H1 (cell line): ENCODE measurements around the gene FAM149B1. TPM values are rescaled to one million over a fixed set of nuclear protein-coding genes. Genes with fewer than 3 reads are reported as not detected.

Experiments used
- CTCF ChIA-PET: fragments of 300-600 bp; sonication (Branson Sonifier 250); formaldehyde crosslinking; loops from one replicate; lab custom pipeline; 2021; ENCODE audit not compliant: partially characterized antibody; lab: Charles Lee
- POLR2A ChIA-PET: fragments of 300-600 bp; sonication (Branson Sonifier 250); formaldehyde crosslinking; loops from one replicate; lab custom pipeline; 2021; ENCODE audit warnings: inconsistent platforms; ENCODE audit not compliant: partially characterized antibody; lab: Charles Lee
- DNase-seq, 2 experiments: peaks; one replicate each; pipeline versions ENCODE4 v3.0.0 to v3.0.0-alpha.2; 2010 to 2022; ENCODE audit warnings: low spot score in 2 of 2, low read depth in 1 of 2, mixed read lengths in 1 of 2
- FAIRE-seq: peaks from 2 replicates; lab custom pipeline; 2011; peaks lifted over from hg19 to GRCh38; lab: Jason Lieb, UNC
- H2AFZ ChIP-seq: 2 replicates; pipeline ENCODE4 v1.8.1; 2012; ENCODE audit warnings: low read length, inconsistent platforms
- H2AK5ac ChIP-seq: 2 replicates; pipeline ENCODE4 v1.6.1; 2013; ENCODE audit warnings: low read depth, low read length
- H2BK120ac ChIP-seq: replicated peaks from 2 replicates; pipeline ENCODE3; 2013; ENCODE audit warnings: low read depth, low read length, inconsistent platforms
- H2BK12ac ChIP-seq: 2 replicates; pipeline ENCODE4 v1.6.1; 2013; ENCODE audit warnings: low read depth, low read length
- H2BK15ac ChIP-seq: 2 replicates; pipeline ENCODE4 v1.6.1; 2013; ENCODE audit warnings: low read length
- H2BK20ac ChIP-seq: 2 replicates; pipeline ENCODE4 v1.6.1; 2013; ENCODE audit warnings: low read length
- H2BK5ac ChIP-seq: 2 replicates; pipeline ENCODE4 v1.6.1; 2013; ENCODE audit warnings: low read depth, low read length
- H3K14ac ChIP-seq: 2 replicates; pipeline ENCODE4 v1.6.1; 2013; ENCODE audit warnings: inconsistent platforms; ENCODE audit not compliant: insufficient read length
- H3K18ac ChIP-seq: 2 replicates; pipeline ENCODE4 v1.6.1; 2013; ENCODE audit warnings: low read length; ENCODE audit errors: extremely low read depth
- H3K23ac ChIP-seq: 2 replicates; pipeline ENCODE4 v1.6.1; 2013; ENCODE audit warnings: inconsistent platforms; ENCODE audit not compliant: insufficient read length
- H3K23me2 ChIP-seq: 2 replicates; pipeline ENCODE4 v1.6.1; 2013; ENCODE audit warnings: low read depth, low read length
- H3K27ac ChIP-seq: 2 replicates; pipeline ENCODE4 v1.6.1; 2011; ENCODE audit warnings: low read depth, low read length, inconsistent platforms
- H3K27me3 ChIP-seq, 4 experiments: replicated peaks in 1 of 4; 1 replicate in 1 of 4; 2 replicates in 3 of 4; pipeline versions ENCODE4 v1.6.1 to v1.8.1; 2011 to 2013; ENCODE audit warnings: low read length in 3 of 4, mild to moderate bottlenecking in 3 of 4, inconsistent platforms in 2 of 4, mixed read lengths in 2 of 4, moderate library complexity in 1 of 4; ENCODE audit not compliant: control insufficient read depth in 3 of 4, insufficient read depth in 3 of 4; ENCODE audit errors: extremely low read depth in 1 of 4
- H3K36me3 ChIP-seq, 4 experiments: 2 replicates each; pipeline versions ENCODE4 v1.6.1 to v1.8.1; 2011 to 2013; ENCODE audit warnings: mild to moderate bottlenecking in 4 of 4, low read length in 3 of 4, moderate library complexity in 2 of 4, control low read depth in 1 of 4, inconsistent platforms in 1 of 4; ENCODE audit not compliant: insufficient read depth in 4 of 4, control insufficient read depth in 2 of 4
- H3K4ac ChIP-seq: replicated peaks from 2 replicates; pipeline ENCODE3; 2013; ENCODE audit warnings: low read length, low read depth, mixed read lengths, inconsistent platforms; ENCODE audit not compliant: insufficient read length
- H3K4me1 ChIP-seq, 4 experiments: replicated peaks in 1 of 4; 1 replicate in 1 of 4; 2 replicates in 3 of 4; pipeline versions ENCODE4 v1.6.1 to v1.8.1; 2011 to 2013; ENCODE audit warnings: low read length in 3 of 4, inconsistent platforms in 2 of 4, mixed read lengths in 1 of 4; ENCODE audit not compliant: insufficient read depth in 4 of 4, control insufficient read depth in 3 of 4
- H3K4me2 ChIP-seq, 2 experiments: 2 replicates each; pipeline versions ENCODE4 v1.6.1 to v1.8.1; 2011 to 2013; ENCODE audit warnings: low read depth in 2 of 2, low read length in 2 of 2, control low read depth in 1 of 2, inconsistent platforms in 1 of 2, mild to moderate bottlenecking in 1 of 2; ENCODE audit not compliant: insufficient read depth in 1 of 2
- H3K4me3 ChIP-seq, 4 experiments: fragments of 200-600, 300-600 bp in 1 of 4; sonication (generic), shearing (Covaris generic), sonication (Bioruptor Twin) in 1 of 4; 2 replicates each; pipeline versions ENCODE4 v1.5.1 to v1.8.1; 2011 to 2016; ENCODE audit warnings: low read length in 4 of 4, low read depth in 3 of 4, control low read depth in 2 of 4, inconsistent platforms in 2 of 4, mild to moderate bottlenecking in 2 of 4, mixed read lengths in 1 of 4, moderate library complexity in 1 of 4; ENCODE audit not compliant: insufficient read depth in 2 of 4; ENCODE audit errors: extremely low read depth in 1 of 4
- H3K56ac ChIP-seq: replicated peaks from 2 replicates; pipeline ENCODE3; 2013; ENCODE audit warnings: low read depth, mild to moderate bottlenecking, mixed read lengths, low read length, inconsistent platforms; ENCODE audit not compliant: insufficient read length
- H3K79me1 ChIP-seq: 2 replicates; pipeline ENCODE4 v1.6.1; 2013; ENCODE audit warnings: low read depth, low read length, control low read depth
- H3K79me2 ChIP-seq, 2 experiments: 2 replicates each; pipeline versions ENCODE4 v1.6.1 to v1.8.1; 2012 to 2013; ENCODE audit warnings: low read length in 2 of 2, mild to moderate bottlenecking in 2 of 2, inconsistent platforms in 1 of 2; ENCODE audit not compliant: insufficient read depth in 2 of 2, control insufficient read depth in 1 of 2
- H3K9ac ChIP-seq, 4 experiments: replicated peaks in 1 of 4; 1 replicate in 1 of 4; 2 replicates in 3 of 4; pipeline versions ENCODE4 v1.6.1 to v1.8.1; 2011 to 2013; ENCODE audit warnings: low read depth in 3 of 4, low read length in 3 of 4, control low read depth in 2 of 4, mild to moderate bottlenecking in 2 of 4, moderate library complexity in 2 of 4, inconsistent platforms in 1 of 4; ENCODE audit errors: extremely low read depth in 1 of 4
- H3K9me3 ChIP-seq, 2 experiments: 2 replicates each; pipeline versions ENCODE4 v1.6.1 to v1.8.1; 2012 to 2013; ENCODE audit warnings: mild to moderate bottlenecking in 2 of 2, moderate library complexity in 2 of 2, control low read depth in 1 of 2, inconsistent platforms in 1 of 2, low read depth in 1 of 2, low read length in 1 of 2, mixed read lengths in 1 of 2; ENCODE audit not compliant: insufficient read depth in 2 of 2
- H4K20me1 ChIP-seq, 2 experiments: replicated peaks in 1 of 2; 2 replicates each; pipeline versions ENCODE3 to v1.8.1; 2011 to 2013; ENCODE audit warnings: inconsistent platforms in 2 of 2, low read length in 2 of 2, mild to moderate bottlenecking in 1 of 2; ENCODE audit not compliant: insufficient read depth in 2 of 2, control insufficient read depth in 1 of 2
- H4K5ac ChIP-seq: 2 replicates; pipeline ENCODE4 v1.6.1; 2013; ENCODE audit warnings: low read length, low read depth, mixed read lengths, inconsistent platforms; ENCODE audit not compliant: insufficient read length
- H4K8ac ChIP-seq: 2 replicates; pipeline ENCODE4 v1.8.0; 2013; ENCODE audit warnings: mild to moderate bottlenecking, moderate library complexity, low read length, inconsistent platforms; ENCODE audit not compliant: insufficient read depth; ENCODE audit errors: extremely low read depth
- H4K91ac ChIP-seq: replicated peaks from 2 replicates; pipeline ENCODE3; 2013; ENCODE audit warnings: low read length, mixed read lengths, inconsistent platforms; ENCODE audit not compliant: insufficient read length
- GABPA ChIP-seq: IDR thresholded peaks from 2 replicates; pipeline ENCODE4 v1.6.1; 2011; ENCODE audit warnings: mild to moderate bottlenecking, low read length, moderate library complexity, borderline replicate concordance; ENCODE audit not compliant: insufficient read depth
- HDAC2 ChIP-seq, 2 experiments: fragments of 300-600 bp in 1 of 2; sonication (generic) in 1 of 2; IDR thresholded peaks; 2 replicates each; pipeline ENCODE4 v1.6.1; 2011 to 2012; ENCODE audit warnings: low read depth in 2 of 2, low read length in 2 of 2, mild to moderate bottlenecking in 2 of 2, moderate library complexity in 2 of 2, borderline replicate concordance in 1 of 2, inconsistent platforms in 1 of 2
- POLR2AphosphoS5 ChIP-seq: IDR thresholded peaks from 2 replicates; pipeline ENCODE4 v1.6.1; 2011; ENCODE audit warnings: low read depth, low read length
- SIN3A ChIP-seq, 2 experiments: IDR thresholded peaks in 1 of 2; conservative IDR thresholded peaks in 1 of 2; 2 replicates each; pipeline ENCODE4 v1.6.1; 2011 to 2012; ENCODE audit warnings: low read length in 2 of 2, improper control_type of control experiment in 1 of 2, low read depth in 1 of 2, mild to moderate bottlenecking in 1 of 2
- TAF7 ChIP-seq: optimal IDR thresholded peaks from 2 replicates; pipeline ENCODE3; 2011; ENCODE audit warnings: low read depth, mild to moderate bottlenecking, inconsistent platforms, low read length, moderate library complexity, borderline replicate concordance
- WGBS, 2 experiments: shearing (Covaris generic) in 1 of 2; methylation state at CpG; one replicate each; pipeline versions ENCODE4 v1.1.6 to v1.1.7; 2013 to 2015; ENCODE audit warnings: low lambda C conversion rate in 2 of 2, mixed read lengths in 2 of 2, inconsistent platforms in 1 of 2, low coverage in 1 of 2, missing lambda C conversion rate in 1 of 2; ENCODE audit not compliant: insufficient replicate concordance in 2 of 2, insufficient coverage in 1 of 2, insufficient read length in 1 of 2; ENCODE audit errors: extremely low coverage in 1 of 2, missing lambda C conversion rate in 1 of 2; 5-methylcytosine and 5-hydroxymethylcytosine counted together
- polyA plus RNA-seq, 7 experiments: library from polyadenylated mRNA; depleted of rRNA in 3 of 7; stranded (reverse) in 5 of 7; unstranded in 2 of 7; fragments of >200 nt in 5 of 7; fragments of 200-250 nt in 2 of 7; gene quantifications; 1 replicate in 5 of 7; 2 replicates in 1 of 7; 4 replicates in 1 of 7; pipeline versions ENCODE4 v1.2.1 to v1.2.3, GENCODE V29; 2011 to 2013; ENCODE audit warnings: missing spikeins in 2 of 7, mixed read lengths in 2 of 7
- total RNA-seq: library from RNA; stranded (reverse); fragmentation: NEBNext Ultra II Directional; extraction: Animal tissue kit (Norgen Biotek cat#: 25700); gene quantifications from 2 replicates; pipeline ENCODE4 v1.2.1, GENCODE V29; 2021

Gene FAM149B1
- total and polyA plus RNA-seq, 2 of the 8 experiments (the other 6 are each of a cell fraction or from before 2014, with no cell fraction given) = 16.8 to 21.9 TPM

GRCh38 chr10:73251683-73252444 is 83.9 kb downstream of the FAM149B1 start:
- H3K79me2 ChIP-seq = peaks cover 3 to 54% of the 10 kb centered on the region in 2 experiments; a peak in 2 of 4 replicates
- peak overlapping the region; percentile 93; the same call in 1 of the 2 replicates for H2AK5ac ChIP-seq
- H2BK20ac ChIP-seq = no peak overlapping the region
- peak overlapping the region; percentile 92 to 98 for H3K4me2 ChIP-seq
- 0 out of 2 replicates have a peak, but pooled peaks have one; percentile 28 for TF ChIP-seq POLR2AphosphoS5
- 0 out of 4 replicates have a peak, but pooled peaks of 1 of the 2 experiments have one; percentile 1 for TF ChIP-seq HDAC2 (IDR thresholded peaks at IDR 0.05; ENCODE audit: borderline replicate concordance in 1 of 2, low read depth in 2 of 2, low read length in 2 of 2)
- no peak for TF ChIP-seq GABPA
- TF ChIP-seq SIN3A (conservative IDR thresholded peaks at IDR 0.05 in 1 of 2, IDR thresholded peaks at IDR 0.05 in 1 of 2; ENCODE audit: low read depth in 1 of 2, low read length in 2 of 2) = no peak
- TF ChIP-seq TAF7 = no peak
- H2BK5ac ChIP-seq = peak overlapping the region; percentile 84
- no peak overlapping the region for H3K14ac ChIP-seq
- no peak overlapping the region for H2AFZ ChIP-seq
- H2BK120ac ChIP-seq = no peak overlapping the region
- H3K9ac ChIP-seq = peak overlapping the region; percentile 93 to 96 (median 96)
- peaks cover 0 to 4% (median 3%) of the 10 kb centered on the region in 4 experiments; a peak in 4 of 7 replicates for H3K4me1 ChIP-seq
- H3K23ac ChIP-seq = no peak overlapping the region
- H3K23me2 ChIP-seq = peaks cover 9% of the 10 kb centered on the region
- ChIA-PET POLR2A (interaction anchor here (0.6 to 5.1 kb wide), 12 partner anchors 12 to 355 kb away, joined by 3 to 45 read pairs (median 3); partner anchors contain the start of genes ANXA7 and CFAP70), CTCF (interaction anchor here (0.5 to 1.4 kb wide), 4 partner anchors 11 to 497 kb away, joined by 3 to 4 read pairs (median 4); no protein-coding TSS in a partner anchor)
- no peaks in the 10 kb centered on the region for H4K20me1 ChIP-seq
- H3K9me3 ChIP-seq = no peaks in the 10 kb centered on the region
- H2BK15ac ChIP-seq = no peak overlapping the region
- peak overlapping the region; percentile 44 for H4K5ac ChIP-seq
- 0 out of 2 replicates have a peak overlapping the region, but pooled peaks have one; percentile 56 for H2BK12ac ChIP-seq
- H4K8ac ChIP-seq = peak overlapping the region; percentile 89
- H3K56ac ChIP-seq = peak overlapping the region; percentile 60
- H3K18ac ChIP-seq = peak overlapping the region; percentile 90; the same call in 1 of the 2 replicates
- H3K4me3 ChIP-seq = peak overlapping the region; percentile 90 to 99 (median 97)
- H4K91ac ChIP-seq = no peak overlapping the region
- H3K4ac ChIP-seq = peak overlapping the region; percentile 19
- peaks cover 0 to 18% (median 12%) of the 10 kb centered on the region in 4 experiments; a peak in 3 of 8 replicates for H3K36me3 ChIP-seq
- WGBS, 2 experiments = 27% methylated on average over 23 of the region's 23 CpGs; no CpG with 5 or more reads in 1 of the 2 experiments
- H3K27me3 ChIP-seq = no peaks in the 10 kb centered on the region
- DNase-seq (no peak), FAIRE-seq (no peak)
- 0 out of 2 replicates have a peak, but pooled peaks cover 3% of the 10 kb centered on the region for H3K79me1 ChIP-seq
- H3K27ac ChIP-seq = peak overlapping the region; percentile 91
